Endothelial cell of umbilical vein (primary cell): Measurements from ENCODE around the gene TENT5C. TPM values are rescaled to one million over a fixed set of nuclear protein-coding genes. Genes with fewer than 3 reads are reported as not detected.

Experiments used
- BruUV-seq: library from RNA; stranded (reverse); fragments of 400-500 nt; replicated peaks from 2 replicates; lab custom pipeline; 2021; lab: Mats Ljungman, UMichigan
- CTCF ChIA-PET: fragments of 300-600, 350-600 bp; sonication (Branson Sonifier 250); formaldehyde crosslinking; loops from one replicate; lab custom pipeline; 2021; ENCODE audit warnings: antibody characterized with exemption, inconsistent platforms; lab: Charles Lee
- POLR2A ChIA-PET: fragments of 300-600, 350-600 bp; sonication (Branson Sonifier 250); formaldehyde crosslinking; loops from one replicate; lab custom pipeline; 2021; ENCODE audit warnings: antibody characterized with exemption, inconsistent platforms; lab: Charles Lee
- DNase-seq: peaks from one replicate; pipeline ENCODE4 v3.0.0-alpha.2; 2011; ENCODE audit warnings: low read depth, low spot score
- FAIRE-seq: peaks from 2 replicates; lab custom pipeline; 2011; peaks lifted over from hg19 to GRCh38; lab: Jason Lieb, UNC
- H2AFZ ChIP-seq: 2 replicates; pipeline ENCODE4 v1.6.0; 2012; ENCODE audit warnings: low read depth, low read length, control low read depth, inconsistent platforms
- H3K27ac ChIP-seq: 2 replicates; pipeline ENCODE4 v1.5.1; 2011; ENCODE audit warnings: low read depth, mild to moderate bottlenecking, control low read depth, low read length, moderate library complexity; ENCODE audit not compliant: insufficient read depth
- H3K27me3 ChIP-seq, 2 experiments: 2 replicates each; pipeline versions ENCODE4 v1.6.0 to v1.6.1; 2011; ENCODE audit warnings: low read length in 2 of 2, mixed read lengths in 1 of 2; ENCODE audit not compliant: control insufficient read depth in 2 of 2, insufficient read depth in 2 of 2
- H3K36me3 ChIP-seq, 2 experiments: 2 replicates in 1 of 2; 3 replicates in 1 of 2; pipeline ENCODE4 v1.5.1; 2011; ENCODE audit warnings: low read length in 2 of 2, mild to moderate bottlenecking in 1 of 2, moderate library complexity in 1 of 2; ENCODE audit not compliant: control insufficient read depth in 2 of 2, insufficient read depth in 2 of 2; ENCODE audit errors: extremely low read depth in 1 of 2
- H3K4me1 ChIP-seq: 3 replicates; pipeline ENCODE4 v1.5.1; 2011; ENCODE audit warnings: mild to moderate bottlenecking, low read length; ENCODE audit not compliant: control insufficient read depth, insufficient read depth; ENCODE audit errors: extremely low read depth
- H3K4me2 ChIP-seq: 2 replicates; pipeline ENCODE4 v1.6.1; 2011; ENCODE audit warnings: low read length, control low read depth, mixed read lengths; ENCODE audit not compliant: insufficient read depth
- H3K4me3 ChIP-seq, 3 experiments: fragments of 200-600 bp in 1 of 3; sonication (generic), shearing (Covaris generic) in 1 of 3; replicated peaks in 1 of 3; 2 replicates each; pipeline ENCODE4 v1.5.1; 2011 to 2016; ENCODE audit warnings: control low read depth in 3 of 3, low read length in 3 of 3, mild to moderate bottlenecking in 2 of 3, inconsistent platforms in 1 of 3, low read depth in 1 of 3, moderate library complexity in 1 of 3; ENCODE audit not compliant: insufficient read depth in 1 of 3
- H3K79me2 ChIP-seq: 2 replicates; pipeline ENCODE4 v1.6.0; 2012; ENCODE audit warnings: low read length, inconsistent platforms; ENCODE audit not compliant: control insufficient read depth, insufficient read depth
- H3K9ac ChIP-seq: replicated peaks from 2 replicates; pipeline ENCODE3; 2011; ENCODE audit warnings: low read length, control low read depth; ENCODE audit not compliant: insufficient read depth; ENCODE audit errors: extremely low read depth
- H3K9me1 ChIP-seq: replicated peaks from 3 replicates; pipeline ENCODE4 v1.6.0; 2011; ENCODE audit warnings: mild to moderate bottlenecking, low read length; ENCODE audit not compliant: control insufficient read depth, insufficient read depth; ENCODE audit errors: extremely low read depth
- H3K9me3 ChIP-seq: replicated peaks from 2 replicates; pipeline ENCODE4 v1.5.1; 2012; ENCODE audit warnings: low read length, inconsistent platforms; ENCODE audit not compliant: control insufficient read depth, insufficient read depth
- H4K20me1 ChIP-seq: replicated peaks from 2 replicates; pipeline ENCODE3; 2011; ENCODE audit warnings: mild to moderate bottlenecking, low read length; ENCODE audit not compliant: control insufficient read depth, insufficient read depth; ENCODE audit errors: extremely low read depth
- CTCF ChIP-seq, 2 donors: IDR thresholded peaks; 1 replicate in 1 of 2; 2 replicates in 1 of 2; pipeline ENCODE4 v1.5.1; 2011; ENCODE audit warnings: low read length in 2 of 2, mild to moderate bottlenecking in 2 of 2, moderate library complexity in 2 of 2, control low read depth in 1 of 2, inconsistent platforms in 1 of 2, low read depth in 1 of 2; ENCODE audit not compliant: insufficient read depth in 1 of 2; ENCODE audit errors: extremely low read depth in 1 of 2
- EZH2 ChIP-seq: IDR thresholded peaks from 2 replicates; pipeline ENCODE4 v1.6.1; 2012; ENCODE audit warnings: borderline replicate concordance, low read depth, mild to moderate bottlenecking, moderate library complexity, low read length, inconsistent platforms; ENCODE audit not compliant: severe bottlenecking
- FOS ChIP-seq: IDR thresholded peaks from 2 replicates; pipeline ENCODE4 v1.6.1; 2011; ENCODE audit warnings: mild to moderate bottlenecking, low read length, moderate library complexity, borderline replicate concordance; ENCODE audit not compliant: insufficient read depth
- GATA2 ChIP-seq: IDR thresholded peaks from 2 replicates; pipeline ENCODE4 v1.7.0; 2011; ENCODE audit warnings: low read depth, mild to moderate bottlenecking, moderate library complexity, mixed read lengths, low read length; ENCODE audit not compliant: insufficient read length, insufficient read depth
- JUN ChIP-seq: IDR thresholded peaks from 2 replicates; pipeline ENCODE4 v1.6.1; 2011; ENCODE audit warnings: borderline replicate concordance, low read depth; ENCODE audit not compliant: insufficient read length, insufficient read depth
- MYC ChIP-seq: IDR thresholded peaks from one replicate; pipeline ENCODE4 v1.6.1; 2011; ENCODE audit warnings: mild to moderate bottlenecking, low read depth, low read length
- POLR2A ChIP-seq: IDR thresholded peaks from 2 replicates; pipeline ENCODE4 v1.6.1; 2012; ENCODE audit warnings: low read depth, mild to moderate bottlenecking, control low read depth, low read length
- POLR2AphosphoS5 ChIP-seq: IDR thresholded peaks from 2 replicates; pipeline ENCODE4 v1.6.1; 2012; ENCODE audit warnings: low read depth, mild to moderate bottlenecking, control low read depth, low read length, moderate library complexity; ENCODE audit not compliant: insufficient read depth
- dilution Hi-C: fragments of 300-500 bp; cut with MboI; formaldehyde crosslinking; loops from one replicate; pipeline ENCODE4 v1.15.0; 2019; ENCODE audit warnings: low sequenced_read_pairs; ENCODE audit not compliant: extremely low pct_ligation_motif_present
- intact Hi-C: fragments of 100-400 bp; cut with micrococcal nuclease; formaldehyde crosslinking; loops from one replicate; pipeline ENCODE4 v1.10.0; 2022
- polyA plus RNA-seq, 4 experiments: library from polyadenylated mRNA; depleted of rRNA in 3 of 4; stranded (reverse) in 3 of 4; unstranded in 1 of 4; fragments of >200 nt; gene quantifications; 2 replicates each; pipeline versions ENCODE4 v1.2.1 to v1.2.3, GENCODE V29; 2011 to 2012; ENCODE audit warnings: missing spikeins in 1 of 4
- total RNA-seq: library from RNA; stranded (reverse); gene quantifications from 2 replicates; pipeline ENCODE4 v1.2.3, GENCODE V29; 2021
- TF ChIP-seq, protein P1 (sequence below): IDR thresholded peaks from 2 replicates; pipeline ENCODE4 v1.6.1; 2011; ENCODE audit not compliant: insufficient read depth, insufficient read length

Gene TENT5C
- total and polyA plus RNA-seq, 2 donors (not counting 3 experiments of a cell fraction or from before 2014, with no cell fraction given) = 0.06 to 0.22 TPM

DNA sequence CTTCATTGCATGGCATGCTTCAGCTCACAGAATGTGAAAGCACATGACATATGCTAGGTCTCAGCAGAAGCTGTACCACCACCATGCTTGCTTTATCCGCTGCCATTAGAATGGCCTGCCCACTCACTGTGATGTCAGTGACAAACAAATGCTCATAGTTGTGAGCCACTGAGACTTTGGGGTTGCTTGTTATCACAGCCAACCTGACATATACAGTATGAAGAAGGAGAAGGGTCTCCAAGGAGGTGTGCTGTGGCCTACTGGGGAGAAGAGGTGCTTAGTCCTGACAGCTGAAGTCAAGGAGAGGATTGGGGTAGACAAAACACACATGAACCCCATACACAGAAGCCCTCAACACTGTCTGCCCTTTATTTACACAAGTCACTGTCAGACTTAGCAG lies 19.5 kb upstream of the TENT5C start:
- TF ChIP-seq CTCF (IDR thresholded peaks at IDR 0.05; ENCODE audit: extremely low read depth in 1 of 2, insufficient read depth in 1 of 2, low read depth in 1 of 2, low read length in 2 of 2) (no peak), JUN (no peak), EZH2 (no peak), MYC (no peak), POLR2A (no peak), POLR2AphosphoS5 (no peak), GATA2 (no peak), FOS (no peak)
- TF ChIP-seq, protein P1, sequence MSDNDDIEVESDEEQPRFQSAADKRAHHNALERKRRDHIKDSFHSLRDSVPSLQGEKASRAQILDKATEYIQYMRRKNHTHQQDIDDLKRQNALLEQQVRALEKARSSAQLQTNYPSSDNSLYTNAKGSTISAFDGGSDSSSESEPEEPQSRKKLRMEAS = no peak
- no peaks in the 10 kb centered on the region for H3K4me1 ChIP-seq
- POLR2A ChIA-PET = no interaction called here
- H3K9me3 ChIP-seq = no peaks in the 10 kb centered on the region
- DNase-seq (no peak), FAIRE-seq (no peak)
- CTCF ChIA-PET = interaction anchor here (1.1 to 2.0 kb wide), 2 partner anchors 12 to 13 kb away, joined by 3 to 4 read pairs; no protein-coding TSS in a partner anchor
- intact Hi-C loops = no loop called here
- H2AFZ ChIP-seq = no peak overlapping the region
- H3K9me1 ChIP-seq = no peaks in the 10 kb centered on the region
- BruUV-seq = no TSS peak
- no peaks in the 10 kb centered on the region for H3K27me3 ChIP-seq
- H3K9ac ChIP-seq = no peak overlapping the region
- no peak overlapping the region for H3K4me3 ChIP-seq
- dilution Hi-C loops = no loop called here
- no peak overlapping the region for H3K4me2 ChIP-seq
- H3K36me3 ChIP-seq = no peaks in the 10 kb centered on the region
- H3K79me2 ChIP-seq = no peaks in the 10 kb centered on the region
- H4K20me1 ChIP-seq = no peaks in the 10 kb centered on the region
- H3K27ac ChIP-seq = no peak overlapping the region
